H9 (cell line): ENCODE measurements around the gene PPM1B. TPM values are rescaled to one million over a fixed set of nuclear protein-coding genes. Genes with fewer than 3 reads are reported as not detected.
A peak's percentile ranks its signal among the peaks of the same experiment; 100 is the strongest.

Experiments used
- DNase-seq: peaks from one replicate; pipeline ENCODE4 v3.0.0-alpha.2; 2017
- H2AFZ ChIP-seq: one replicate; pipeline ENCODE4 v1.6.1; 2013; ENCODE audit warnings: mild to moderate bottlenecking, low read length, control low read depth, moderate library complexity
- H2AK5ac ChIP-seq: 2 replicates; pipeline ENCODE4 v1.6.1; 2013; ENCODE audit warnings: low read length, control low read depth, mixed read lengths; ENCODE audit not compliant: insufficient read length
- H2BK120ac ChIP-seq: one replicate; pipeline ENCODE4 v1.6.1; 2013; ENCODE audit warnings: low read depth, mild to moderate bottlenecking, low read length, control low read depth, inconsistent platforms; ENCODE audit not compliant: poor library complexity, severe bottlenecking
- H2BK12ac ChIP-seq: 2 replicates; pipeline ENCODE4 v1.6.1; 2013; ENCODE audit warnings: low read length, control low read depth, mixed read lengths, low read depth; ENCODE audit not compliant: insufficient read length
- H2BK15ac ChIP-seq: 2 replicates; pipeline ENCODE4 v1.6.1; 2013; ENCODE audit warnings: low read depth, low read length, control low read depth
- H2BK20ac ChIP-seq: one replicate; pipeline ENCODE4 v1.6.1; 2013; ENCODE audit warnings: low read depth, mild to moderate bottlenecking, low read length, control low read depth, inconsistent platforms; ENCODE audit not compliant: poor library complexity, severe bottlenecking
- H2BK5ac ChIP-seq: 2 replicates; pipeline ENCODE4 v1.6.1; 2013; ENCODE audit warnings: low read length, control low read depth, mixed read lengths; ENCODE audit not compliant: insufficient read length
- H3K14ac ChIP-seq: 2 replicates; pipeline ENCODE4 v1.6.1; 2013; ENCODE audit warnings: low read length, control low read depth; ENCODE audit not compliant: insufficient read depth
- H3K18ac ChIP-seq: 2 replicates; pipeline ENCODE4 v1.6.1; 2013; ENCODE audit warnings: low read depth, mild to moderate bottlenecking, mixed read lengths, low read length, control low read depth; ENCODE audit not compliant: insufficient read length
- H3K23ac ChIP-seq: 2 replicates; pipeline ENCODE4 v1.6.1; 2013; ENCODE audit warnings: low read length, control low read depth, mixed read lengths, low read depth; ENCODE audit not compliant: insufficient read length
- H3K23me2 ChIP-seq: 2 replicates; pipeline ENCODE4 v1.6.1; 2013; ENCODE audit warnings: low read depth, mild to moderate bottlenecking, mixed read lengths, low read length, control low read depth; ENCODE audit not compliant: insufficient read length, poor library complexity, severe bottlenecking
- H3K27ac ChIP-seq: 2 replicates; pipeline ENCODE4 v1.5.1; 2013; ENCODE audit warnings: low read length, control low read depth, mixed read lengths, low read depth; ENCODE audit not compliant: insufficient read length
- H3K27me3 ChIP-seq: 2 replicates; pipeline ENCODE4 v1.6.1; 2013; ENCODE audit warnings: low read length, control low read depth, inconsistent platforms; ENCODE audit not compliant: insufficient read depth
- H3K4ac ChIP-seq: 2 replicates; pipeline ENCODE4 v1.6.1; 2013; ENCODE audit warnings: low read depth, mild to moderate bottlenecking, control low read depth, inconsistent platforms, low read length, moderate library complexity
- H3K4me1 ChIP-seq: 2 replicates; pipeline ENCODE4 v1.6.1; 2013; ENCODE audit warnings: low read length, control low read depth, inconsistent platforms; ENCODE audit not compliant: insufficient read depth
- H3K4me2 ChIP-seq: 2 replicates; pipeline ENCODE4 v1.6.1; 2013; ENCODE audit warnings: low read length, control low read depth, mixed read lengths; ENCODE audit not compliant: insufficient read length, insufficient read depth
- H3K56ac ChIP-seq: 2 replicates; pipeline ENCODE4 v1.6.1; 2013; ENCODE audit warnings: low read depth, mild to moderate bottlenecking, mixed read lengths, low read length, control low read depth; ENCODE audit not compliant: insufficient read length
- H3K79me1 ChIP-seq: 2 replicates; pipeline ENCODE4 v1.6.1; 2013; ENCODE audit warnings: low read depth, mild to moderate bottlenecking, moderate library complexity, low read length, control low read depth, inconsistent platforms; ENCODE audit not compliant: insufficient read depth, poor library complexity, severe bottlenecking
- H3K79me2 ChIP-seq: 2 replicates; pipeline ENCODE4 v1.6.1; 2013; ENCODE audit warnings: low read length, control low read depth, inconsistent platforms; ENCODE audit not compliant: insufficient read depth
- H3K9ac ChIP-seq: 2 replicates; pipeline ENCODE4 v1.6.1; 2013; ENCODE audit warnings: low read length, control low read depth, mixed read lengths; ENCODE audit not compliant: insufficient read length; ENCODE audit errors: extremely low read depth
- H3K9me3 ChIP-seq: one replicate; pipeline ENCODE4 v1.6.1; 2013; ENCODE audit warnings: low read depth, low read length, inconsistent platforms; ENCODE audit not compliant: control insufficient read depth
- H3T11ph ChIP-seq: one replicate; pipeline ENCODE4 v1.6.1; 2013; ENCODE audit warnings: mild to moderate bottlenecking, low read length, control low read depth, inconsistent platforms
- H4K20me1 ChIP-seq: one replicate; pipeline ENCODE4 v1.6.1; 2013; ENCODE audit not compliant: control insufficient read depth, insufficient read length, insufficient read depth
- H4K5ac ChIP-seq: 2 replicates; pipeline ENCODE4 v1.6.1; 2013; ENCODE audit warnings: low read depth, mild to moderate bottlenecking, mixed read lengths, low read length, control low read depth; ENCODE audit not compliant: insufficient read length
- H4K8ac ChIP-seq: replicated peaks from 2 replicates; pipeline ENCODE4 v1.6.1; 2013; ENCODE audit warnings: low read length, control low read depth, mixed read lengths, low read depth; ENCODE audit not compliant: insufficient read length
- H4K91ac ChIP-seq: 2 replicates; pipeline ENCODE4 v1.6.1; 2013; ENCODE audit warnings: low read depth, mild to moderate bottlenecking, moderate library complexity, mixed read lengths, low read length, control low read depth; ENCODE audit not compliant: insufficient read length
- H3K27ac Mint-ChIP-seq, 3 experiments: 2 replicates in 2 of 3; 3 replicates in 1 of 3; pipeline ENCODE4 v1.8.0; 2020 to 2021; ENCODE audit warnings: mixed read lengths in 3 of 3, mild to moderate bottlenecking in 1 of 3, moderate library complexity in 1 of 3
- H3K27me3 Mint-ChIP-seq: 2 replicates; pipeline ENCODE4 v1.8.0; 2021; ENCODE audit warnings: low read depth, mild to moderate bottlenecking, moderate library complexity, mixed read lengths
- H3K36me3 Mint-ChIP-seq, 3 experiments: 2 replicates in 2 of 3; 3 replicates in 1 of 3; pipeline ENCODE4 v1.8.0; 2020 to 2021; ENCODE audit warnings: low read depth in 3 of 3, mixed read lengths in 3 of 3; ENCODE audit not compliant: insufficient read depth in 1 of 3
- H3K4me1 Mint-ChIP-seq, 2 experiments: 2 replicates each; pipeline ENCODE4 v1.8.0; 2020; ENCODE audit warnings: mixed read lengths in 2 of 2
- H3K4me3 Mint-ChIP-seq, 2 experiments: 2 replicates in 1 of 2; 3 replicates in 1 of 2; pipeline ENCODE4 v1.8.0; 2020 to 2021; ENCODE audit warnings: mild to moderate bottlenecking in 2 of 2, mixed read lengths in 2 of 2, moderate library complexity in 1 of 2
- H3K9me3 Mint-ChIP-seq, 2 experiments: 2 replicates in 1 of 2; 3 replicates in 1 of 2; pipeline ENCODE4 v1.8.0; 2020; ENCODE audit warnings: mild to moderate bottlenecking in 2 of 2, mixed read lengths in 2 of 2, moderate library complexity in 1 of 2
- CTCF ChIP-seq: fragments of 200-600 bp; sonication (generic); conservative IDR thresholded peaks from 3 replicates; pipeline ENCODE4 v1.8.0; 2021; ENCODE audit warnings: antibody characterized with exemption, mild to moderate bottlenecking
- WGBS: extraction: QIAGEN DNeasy Blood & Tissue Kit; methylation state at CpG from one replicate; pipeline ENCODE4 v1.1.7; 2013; ENCODE audit warnings: missing lambda C conversion rate, low lambda C conversion rate, mixed read lengths; ENCODE audit not compliant: insufficient read length; ENCODE audit errors: extremely low coverage; 5-methylcytosine and 5-hydroxymethylcytosine counted together
- total RNA-seq: library from RNA; stranded (reverse); gene quantifications from 2 replicates; pipeline ENCODE4 v1.2.1, GENCODE V29; 2021

The PPM1B gene
- total RNA-seq, 1 experiment from 2014 or later, result 156 TPM

GRCh38 chr2:44190526-44190925 lies 21.9 kb downstream of the PPM1B start:
- Histone ChIP-seq H3K14ac (no peak overlapping the region), H3K4me2 (no peak overlapping the region), H4K8ac (no peak overlapping the region), H3K9ac (no peak overlapping the region), H3K23me2 (no peaks in the 10 kb centered on the region), H3K4me1 (no peaks in the 10 kb centered on the region; the same call in 1 of the 2 replicates), H3K79me1 (peaks cover 10% of the 10 kb centered on the region), H2BK5ac (no peak overlapping the region), H2AK5ac (no peak overlapping the region), H2BK15ac (no peak overlapping the region), H3K79me2 (peaks cover 73% of the 10 kb centered on the region; the same call in 1 of the 2 replicates), H3K56ac (no peak overlapping the region), H3K4ac (no peak overlapping the region), H2AFZ (no peak overlapping the region), H3K23ac (no peak overlapping the region), H2BK20ac (no peak overlapping the region), H2BK12ac (no peak overlapping the region), H3K18ac (no peak overlapping the region), H3K27me3 (no peaks in the 10 kb centered on the region), H3K9me3 (no peaks in the 10 kb centered on the region), H4K20me1 (no peaks in the 10 kb centered on the region), H2BK120ac (no peak overlapping the region), H3T11ph (no peak overlapping the region), H4K5ac (no peak overlapping the region), H3K27ac (no peak overlapping the region), H4K91ac (no peak overlapping the region)
- Mint-ChIP-seq H3K36me3 (peaks cover 14 to 42% (median 29%) of the 10 kb centered on the region in 3 experiments), H3K9me3 (no peaks in the 10 kb centered on the region; a peak in 1 of 5 replicates), H3K4me3 (no peak overlapping the region), H3K27me3 (no peaks in the 10 kb centered on the region), H3K4me1 (peaks cover 40% of the 10 kb centered on the region in 2 experiments), H3K27ac (peak overlapping the region in 2 of 3 experiments; percentile 3 to 88; a peak in 3 of 7 replicates)
- DNase-seq, result no peak
- TF ChIP-seq CTCF, result no peak
- WGBS, result no CpG with 5 or more reads among the region's 3 CpGs
